LNCaP clone FGC (cell line): Measurements from ENCODE around the gene JAM3.

Source experiments
- DNase-seq: peaks from one replicate; pipeline ENCODE4 v3.0.0-alpha.2; 2011; ENCODE audit warnings: low read depth
- H3K4me3 ChIP-seq: 2 replicates; pipeline ENCODE4 v1.5.1; 2011; ENCODE audit warnings: mild to moderate bottlenecking, low read depth, low read length, control low read depth
- CTCF ChIP-seq: IDR thresholded peaks from 2 replicates; pipeline ENCODE4 v1.5.1; 2012; ENCODE audit warnings: mild to moderate bottlenecking; ENCODE audit not compliant: control insufficient read depth, insufficient read depth; ENCODE audit errors: extremely low read depth

The JAM3 gene

GRCh38 chr11:134139873-134140331, 71.0 kb downstream of the JAM3 start:
- TF ChIP-seq CTCF = peak; percentile 95
- H3K4me3 ChIP-seq = no peak overlapping the region
- peak; percentile 58 for DNase-seq

DNA sequence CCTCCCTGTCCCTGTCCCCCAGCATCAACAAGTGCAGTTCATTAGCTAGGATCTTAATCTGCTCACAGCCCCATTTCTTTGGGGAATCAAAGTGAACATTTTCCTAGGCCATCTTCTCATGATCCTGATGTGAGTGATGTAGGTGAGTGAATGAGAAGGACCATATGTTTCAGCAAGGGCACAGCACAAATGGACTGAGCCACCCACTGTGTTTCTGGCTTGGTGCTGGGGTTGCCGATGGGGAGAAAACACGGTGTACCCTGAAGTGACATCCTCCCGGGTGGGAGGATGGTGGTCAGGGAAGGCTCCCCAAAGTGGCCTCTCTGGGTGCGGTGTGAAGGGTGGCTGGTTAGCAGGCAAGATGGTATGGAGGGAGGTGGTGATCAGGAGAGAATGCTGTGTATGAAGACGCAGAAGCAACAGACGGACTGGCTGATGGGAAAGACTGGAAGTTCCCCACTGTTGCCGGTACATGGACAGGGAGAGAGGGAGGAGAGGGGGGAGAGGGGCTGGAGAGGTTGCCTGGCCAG, 72.2 kb downstream of the JAM3 start:
- TF ChIP-seq CTCF = no peak
- H3K4me3 ChIP-seq = no peak overlapping the region
- no peak for DNase-seq

DNA sequence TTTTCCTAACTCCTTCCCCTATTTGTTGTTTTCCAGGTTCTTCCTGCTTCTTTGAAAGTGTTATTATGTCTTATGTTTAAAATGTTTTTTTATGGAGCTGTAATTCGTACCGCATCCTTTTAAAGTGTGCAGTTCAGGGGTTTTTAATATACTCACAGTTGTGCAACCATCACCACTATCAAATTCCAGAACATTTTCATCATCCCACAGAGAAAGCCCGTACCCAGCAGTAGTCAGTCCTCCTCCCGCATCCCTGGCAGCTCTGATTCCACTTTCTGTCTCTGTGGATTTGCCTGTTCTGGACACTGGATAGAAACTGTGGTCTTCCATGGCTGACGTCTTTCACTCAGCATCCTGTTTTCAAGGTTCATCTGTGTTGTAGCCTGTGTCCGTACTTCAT, 73.7 kb downstream of the JAM3 start:
- H3K4me3 ChIP-seq = no peak overlapping the region
- no peak for TF ChIP-seq CTCF
- no peak for DNase-seq

DNA sequence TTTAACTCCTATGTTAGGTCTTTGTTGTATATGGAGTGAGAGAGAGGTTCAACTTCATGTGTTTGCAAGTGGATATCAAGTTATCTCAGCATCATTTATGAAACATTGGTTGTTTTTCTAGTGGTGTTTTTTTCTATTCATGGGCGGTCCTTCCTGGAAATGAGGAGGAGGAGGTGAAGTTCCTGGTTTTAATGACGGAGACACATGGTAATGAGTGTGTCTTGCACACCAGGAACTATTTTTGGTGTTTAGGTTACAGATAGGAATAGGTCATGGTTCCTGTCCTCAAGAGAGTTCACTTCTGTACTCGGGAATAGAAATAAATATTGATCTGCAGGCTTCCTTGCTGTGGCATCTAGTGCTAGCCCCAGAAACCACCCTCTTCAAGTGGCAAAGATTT, 74.9 kb downstream of the JAM3 start:
- DNase-seq = no peak
- no peak for TF ChIP-seq CTCF
- H3K4me3 ChIP-seq = no peak overlapping the region

GRCh38 chr11:134144744-134145143, 75.9 kb downstream of the JAM3 start:
- TF ChIP-seq CTCF = no peak
- DNase-seq = no peak
- H3K4me3 ChIP-seq = no peak overlapping the region

DNA sequence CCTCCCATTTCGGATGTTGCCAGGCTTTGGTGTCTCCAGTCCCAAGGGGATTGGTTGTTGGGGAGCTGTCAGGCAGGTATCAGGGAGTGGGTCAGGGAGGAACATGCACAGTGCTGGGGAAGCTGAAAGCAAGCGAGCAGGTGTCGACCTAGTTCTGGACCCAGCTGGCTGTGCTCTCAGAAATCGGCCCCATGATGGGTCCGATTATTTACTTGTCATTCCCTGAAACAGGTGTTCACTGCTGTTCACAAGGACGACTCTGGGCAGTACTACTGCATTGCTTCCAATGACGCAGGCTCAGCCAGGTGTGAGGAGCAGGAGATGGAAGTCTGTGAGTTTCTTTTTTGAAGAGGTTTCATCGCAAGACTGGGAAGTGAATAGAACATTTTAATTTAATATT, 76.8 kb downstream of the JAM3 start:
- DNase-seq = no peak
- H3K4me3 ChIP-seq = no peak overlapping the region
- TF ChIP-seq CTCF = no peak

- DNase-seq = no peak
- TF ChIP-seq CTCF = no peak
- H3K4me3 ChIP-seq = no peak overlapping the region
Observed at GRCh38 chr11:134146598-134146997, 77.7 kb downstream of the JAM3 start.
